Stimulated activated CD8-positive, alpha-beta memory T cell treated with anti-CD3 and anti-CD28 coated beads, Interleukin-7, amount 100 ng/mL, for 4 hours (primary cell): Measurements from ENCODE around the gene DCLK1.

Experiments used
- DNase-seq, 2 donors: peaks; one replicate each; pipeline ENCODE4 v3.0.0-alpha.2; 2020; ENCODE audit warnings: low read depth in 2 of 2

Gene DCLK1

DNA sequence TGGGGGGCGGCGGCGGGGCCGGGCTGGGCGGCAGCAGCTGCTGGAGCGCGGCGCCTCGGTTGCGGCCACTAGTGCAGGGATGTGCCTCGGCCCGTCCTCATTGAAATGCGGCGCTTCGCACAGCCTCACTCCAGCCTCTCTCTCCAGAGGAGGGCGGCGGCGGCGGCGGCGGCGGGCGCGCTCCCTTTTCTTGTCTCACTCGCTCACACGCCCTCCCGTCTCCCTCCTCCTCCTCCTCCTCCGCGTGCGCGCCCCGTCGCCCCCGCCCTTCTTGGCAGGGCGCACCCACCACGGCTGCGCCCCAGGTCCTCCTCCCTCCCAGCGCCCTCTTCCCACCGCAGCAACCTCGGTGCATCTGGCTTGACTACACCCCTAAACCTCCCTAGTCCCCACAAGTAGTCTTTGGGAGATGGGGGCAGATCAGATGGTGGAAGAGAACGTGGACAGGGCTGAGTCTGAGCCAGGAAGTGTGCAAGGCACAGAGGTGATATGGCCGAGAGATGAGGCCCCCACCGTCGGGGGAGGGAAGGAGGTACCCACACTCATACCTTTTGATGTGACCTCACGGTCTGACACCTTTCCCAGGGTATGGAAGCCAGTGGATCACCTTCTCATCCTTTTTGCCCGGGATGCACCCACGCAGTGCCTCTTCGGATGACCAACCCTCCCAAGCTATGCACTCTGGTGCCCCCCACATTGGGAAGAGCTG, at the start of gene DCLK1:
Gene DCLK1 (minus strand): TSS at position 161 of the 709 bp plus-strand sequence.
- DNase-seq: no peak

DNA sequence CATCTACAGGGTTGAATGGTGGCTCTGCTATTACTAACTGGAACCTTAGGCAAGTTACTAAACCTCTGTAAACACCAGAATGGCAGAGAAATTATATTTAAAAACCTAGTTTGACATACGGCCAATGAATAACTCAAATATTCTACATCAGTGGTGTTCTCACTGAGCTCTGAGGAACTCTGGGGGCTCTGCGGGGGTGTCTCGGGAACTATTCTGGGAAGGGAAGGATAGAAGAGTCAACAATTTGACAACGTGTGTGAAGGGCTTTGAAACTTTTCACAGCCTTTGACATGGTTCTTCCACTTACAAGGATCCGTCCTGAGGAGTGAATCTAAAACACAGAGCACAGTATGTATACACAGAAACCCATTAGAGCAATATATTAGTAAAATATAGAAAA, 44.4 kb upstream of the DCLK1 start:
- DNase-seq: no peak

- DNase-seq: no peak
Measured at GRCh38 chr13:36174923-36175322, 43.7 kb upstream of the DCLK1 start.

GRCh38 chr13:36173571-36174322, 42.6 kb upstream of the DCLK1 start:
- no peak for DNase-seq

- no peak for DNase-seq
Measured at GRCh38 chr13:36166046-36166445, 34.9 kb upstream of the DCLK1 start.

DNA sequence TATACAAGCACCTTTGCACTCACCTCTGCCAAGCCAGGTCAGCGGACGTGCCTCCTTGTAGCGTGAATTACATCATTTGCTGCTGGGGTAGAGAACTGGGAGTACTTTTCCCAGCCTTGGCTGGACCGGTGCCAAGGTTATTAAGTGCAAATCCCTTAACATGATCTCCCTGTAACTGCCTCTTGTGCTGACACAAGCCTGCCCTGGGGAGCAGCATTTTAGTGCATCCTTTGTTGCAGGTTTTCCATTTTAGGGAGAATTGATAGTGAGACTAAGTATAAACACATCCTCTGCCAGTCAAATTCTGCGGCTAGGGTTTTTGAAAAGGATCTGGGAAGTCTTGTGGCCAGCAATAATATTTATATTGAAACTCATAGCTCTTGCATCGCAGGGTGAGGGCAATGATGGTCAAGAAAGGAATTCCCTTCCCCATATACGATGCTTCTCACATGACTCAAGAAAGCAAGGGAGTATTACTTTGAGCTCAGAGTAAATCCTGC, 32.7 kb upstream of the DCLK1 start:
- DNase-seq: no peak

DNA sequence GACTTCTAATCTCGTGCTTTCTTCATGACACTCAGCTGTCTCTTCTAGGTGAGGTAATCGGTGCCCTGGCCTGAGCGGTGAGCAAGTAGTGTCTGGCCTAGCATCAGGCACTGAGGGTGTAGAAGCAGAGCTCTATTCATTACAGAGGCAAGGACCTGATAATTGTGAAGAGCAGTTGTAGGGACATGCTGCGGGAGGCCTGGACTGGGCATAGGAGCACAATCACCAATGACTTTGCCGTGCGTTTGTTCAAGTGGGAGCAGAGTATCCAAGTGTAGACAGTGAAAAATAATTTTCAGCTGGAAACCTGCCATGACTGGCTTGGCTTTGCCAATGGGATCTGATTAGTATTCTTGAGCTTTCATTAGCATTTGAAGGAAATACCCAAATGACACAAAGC, 32.1 kb upstream of the DCLK1 start:
- no peak for DNase-seq

DNA sequence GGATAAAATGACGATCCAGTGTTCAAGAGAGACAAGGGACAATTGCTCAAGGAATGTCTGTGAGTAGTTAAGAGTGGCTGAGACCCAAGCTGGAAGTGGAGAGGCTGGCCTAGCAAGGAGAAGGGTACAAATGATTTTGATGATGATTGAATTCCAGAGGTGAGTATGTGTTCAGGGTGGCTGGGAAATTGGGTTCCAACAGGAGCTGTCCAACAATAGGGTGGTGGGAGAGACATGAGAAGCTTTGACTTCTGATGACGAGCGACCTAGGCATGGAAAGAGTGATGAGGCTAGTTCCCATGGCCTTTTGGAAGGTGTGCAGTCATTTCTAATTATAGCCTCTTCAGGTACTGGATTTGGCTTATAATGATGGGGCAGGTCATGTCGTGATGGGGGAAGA, 29.1 kb upstream of the DCLK1 start:
- no peak for DNase-seq

DNA sequence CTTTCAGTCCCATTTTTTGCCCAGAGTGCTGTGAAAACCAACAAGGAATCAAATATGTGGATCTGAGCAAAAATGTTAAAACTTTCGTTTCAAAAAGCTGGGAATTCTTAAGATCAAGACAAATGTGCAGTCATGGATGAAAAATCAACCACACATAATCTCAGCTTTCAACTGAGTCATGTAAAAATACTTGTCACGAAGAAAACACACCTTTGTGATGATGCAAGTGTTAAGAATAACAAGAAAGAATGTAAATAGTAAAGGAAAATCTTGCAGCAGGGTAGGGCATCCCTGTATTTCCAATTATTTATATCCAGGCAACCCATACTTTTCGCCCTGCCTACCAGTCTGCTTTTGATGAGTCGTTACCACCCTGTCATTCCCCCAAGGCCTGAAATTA, 27.4 kb upstream of the DCLK1 start:
- no peak for DNase-seq

DNA sequence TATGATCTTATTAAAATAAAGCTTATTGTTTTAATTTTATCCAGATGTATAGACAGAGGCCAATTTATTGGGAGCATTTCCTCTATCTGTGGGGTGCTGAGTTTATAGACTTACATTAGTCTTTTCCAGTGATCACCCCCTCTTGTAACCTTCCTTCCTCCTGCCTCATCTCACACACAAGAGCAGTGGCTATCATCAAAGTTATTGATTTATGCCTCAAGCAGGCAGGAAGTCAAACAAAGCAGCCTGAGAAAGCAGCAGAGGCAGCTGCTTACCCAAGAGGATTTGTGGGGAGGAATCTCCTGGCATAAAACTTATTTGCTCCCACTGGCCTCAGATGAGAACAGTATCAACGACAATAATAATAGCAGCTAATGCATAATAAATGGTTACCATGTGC, 26.3 kb upstream of the DCLK1 start:
- DNase-seq: no peak

GRCh38 chr13:36154567-36155291, 23.5 kb upstream of the DCLK1 start:
- no peak for DNase-seq

GRCh38 chr13:36151591-36151990, 20.4 kb upstream of the DCLK1 start:
- DNase-seq: no peak

- DNase-seq: no peak
Measured at GRCh38 chr13:36148446-36148845, 17.3 kb upstream of the DCLK1 start.

- DNase-seq: no peak
Measured at GRCh38 chr13:36147330-36147729, 16.1 kb upstream of the DCLK1 start.

GRCh38 chr13:36146511-36147269, 15.5 kb upstream of the DCLK1 start:
- no peak for DNase-seq

- no peak for DNase-seq
Measured at GRCh38 chr13:36143738-36144137, 12.6 kb upstream of the DCLK1 start.

- no peak for DNase-seq
Measured at GRCh38 chr13:36142735-36143134, 11.6 kb upstream of the DCLK1 start.

- no peak for DNase-seq
Measured at GRCh38 chr13:36135876-36136275, 4.7 kb upstream of the DCLK1 start.

DNA sequence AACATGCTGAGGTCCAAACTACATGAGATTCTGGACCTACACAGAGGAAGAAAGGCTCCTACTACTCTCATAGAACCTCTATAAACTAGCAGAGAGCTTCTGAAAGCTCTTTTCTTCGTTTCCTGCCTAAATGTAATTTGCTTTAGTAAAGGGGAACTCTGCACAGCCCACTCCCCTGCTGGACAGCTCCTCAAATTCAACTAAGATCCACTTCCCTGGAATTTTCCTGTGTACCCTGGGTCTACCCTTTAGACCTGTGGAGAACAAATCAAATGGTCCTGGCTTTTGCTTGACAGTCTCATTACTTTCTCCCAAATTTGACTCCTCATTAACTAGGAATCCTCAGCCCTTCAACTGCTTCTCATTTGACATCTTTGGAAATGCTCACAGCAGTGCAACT, 3.5 kb upstream of the DCLK1 start:
- no peak for DNase-seq

GRCh38 chr13:36133950-36134626, 2.9 kb upstream of the DCLK1 start:
- no peak for DNase-seq

- no peak for DNase-seq
Measured at GRCh38 chr13:36132376-36132775, 1.2 kb upstream of the DCLK1 start.
